GM20000 (cell line): ENCODE data around the gene FAM98B.

Source experiments
- DNase-seq: peaks from one replicate; pipeline ENCODE4 v3.0.0; 2012; ENCODE audit warnings: low spot score
- CTCF ChIP-seq: IDR thresholded peaks from 2 replicates; pipeline ENCODE4 v1.5.1; 2012; ENCODE audit warnings: mild to moderate bottlenecking, control low read depth; ENCODE audit errors: extremely low read depth, missing control alignments

Gene FAM98B

GRCh38 chr15:38504680-38505467 lies 50.9 kb downstream of the FAM98B start:
- no peak for DNase-seq
- no peak for TF ChIP-seq CTCF

- DNase-seq = no peak
- no peak for TF ChIP-seq CTCF
Measured at GRCh38 chr15:38506997-38507396, 53.1 kb downstream of the FAM98B start.

GRCh38 chr15:38507570-38507969 lies 53.6 kb downstream of the FAM98B start:
- no peak for TF ChIP-seq CTCF
- DNase-seq = no peak

GRCh38 chr15:38508647-38509046 lies 54.7 kb downstream of the FAM98B start:
- no peak for TF ChIP-seq CTCF
- no peak for DNase-seq

- no peak for DNase-seq
- TF ChIP-seq CTCF = no peak
Measured at GRCh38 chr15:38509152-38509551, 55.2 kb downstream of the FAM98B start.

- TF ChIP-seq CTCF = no peak
- no peak for DNase-seq
Measured at GRCh38 chr15:38512901-38513300, 59.0 kb downstream of the FAM98B start.

GRCh38 chr15:38514601-38515000 lies 60.7 kb downstream of the FAM98B start:
- TF ChIP-seq CTCF = no peak
- no peak for DNase-seq
